ENCODE measurements around the gene CTAG2. TPM values are rescaled to one million over a fixed set of nuclear protein-coding genes. Genes with fewer than 3 reads are reported as not detected.

The CTAG2 gene
- total and polyA plus RNA-seq, 10 of the 15 experiments (the other 5 are each of a cell fraction or from before 2014, with no cell fraction given), result 0.73 TPM; not detected in 9

- no peak for TF ChIP-seq CEBPZ (IDR thresholded peaks at IDR 0.05; ENCODE audit: low read depth, low read length)
- TF ChIP-seq, protein P1, sequence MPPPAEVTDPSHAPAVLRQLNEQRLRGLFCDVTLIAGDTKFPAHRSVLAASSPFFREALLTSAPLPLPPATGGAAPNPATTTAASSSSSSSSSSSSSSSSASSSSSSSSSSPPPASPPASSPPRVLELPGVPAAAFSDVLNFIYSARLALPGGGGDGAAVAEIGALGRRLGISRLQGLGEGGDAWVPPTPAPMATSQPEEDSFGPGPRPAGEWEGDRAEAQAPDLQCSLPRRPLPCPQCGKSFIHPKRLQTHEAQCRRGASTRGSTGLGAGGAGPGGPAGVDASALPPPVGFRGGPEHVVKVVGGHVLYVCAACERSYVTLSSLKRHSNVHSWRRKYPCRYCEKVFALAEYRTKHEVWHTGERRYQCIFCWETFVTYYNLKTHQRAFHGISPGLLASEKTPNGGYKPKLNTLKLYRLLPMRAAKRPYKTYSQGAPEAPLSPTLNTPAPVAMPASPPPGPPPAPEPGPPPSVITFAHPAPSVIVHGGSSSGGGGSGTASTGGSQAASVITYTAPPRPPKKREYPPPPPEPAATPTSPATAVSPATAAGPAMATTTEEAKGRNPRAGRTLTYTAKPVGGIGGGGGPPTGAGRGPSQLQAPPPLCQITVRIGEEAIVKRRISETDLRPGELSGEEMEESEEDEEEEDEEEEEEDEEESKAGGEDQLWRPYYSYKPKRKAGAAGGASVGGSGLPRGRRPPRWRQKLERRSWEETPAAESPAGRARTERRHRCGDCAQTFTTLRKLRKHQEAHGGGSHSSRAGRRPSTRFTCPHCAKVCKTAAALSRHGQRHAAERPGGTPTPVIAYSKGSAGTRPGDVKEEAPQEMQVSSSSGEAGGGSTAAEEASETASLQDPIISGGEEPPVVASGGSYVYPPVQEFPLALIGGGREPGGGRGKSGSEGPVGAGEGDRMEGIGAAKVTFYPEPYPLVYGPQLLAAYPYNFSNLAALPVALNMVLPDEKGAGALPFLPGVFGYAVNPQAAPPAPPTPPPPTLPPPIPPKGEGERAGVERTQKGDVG (CRISPR knock-in tag; IDR thresholded peaks at IDR 0.05), result no peak
Measured at GRCh38 chrX:154661899-154662298, 8.5 kb upstream of the CTAG2 start (continued).

DNA sequence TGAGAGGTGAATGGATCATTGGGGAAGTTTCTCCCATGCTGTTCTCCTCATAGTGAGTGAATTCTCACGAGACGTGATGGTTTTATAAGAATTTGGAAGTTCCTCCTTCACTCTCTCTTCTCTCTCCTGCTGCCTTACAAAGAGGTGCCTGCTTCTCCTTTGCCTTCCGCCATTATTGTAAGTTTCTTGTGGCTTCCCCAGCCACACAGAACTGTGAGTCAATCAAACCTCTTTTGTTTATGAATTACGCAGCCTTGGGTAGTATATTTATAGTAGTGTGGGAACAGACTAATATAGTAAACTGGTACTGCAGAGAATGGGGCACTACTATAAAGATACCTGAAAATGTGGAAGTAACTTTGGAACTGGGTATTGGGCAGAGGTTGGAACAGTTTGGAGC, 7.8 kb upstream of the CTAG2 start:
- H3K4me2 ChIP-seq (ENCODE audit: control insufficient read depth, insufficient read depth), result no peak overlapping the region
- WGBS (ENCODE audit: insufficient coverage, insufficient replicate concordance, low lambda C conversion rate, missing lambda C conversion rate), result 48% methylated on average over 4 of the region's 4 CpGs
- CTCF ChIA-PET, result no interaction called here
- BruUV-seq (replicated peaks), result no TSS peak
- no peak for TF ChIP-seq ZZZ3 (IDR thresholded peaks at IDR 0.05; ENCODE audit: control insufficient read depth, insufficient read length, low read depth)
- TF ChIP-seq PKNOX1 (IDR thresholded peaks at IDR 0.05), result 0 out of 2 replicates have a peak, but pooled peaks have one; percentile 18
- intact Hi-C loops (cut with micrococcal nuclease; ENCODE audit: unreplicated experiment), result no loop called here
- H3K4me3 ChIP-seq, result no peak overlapping the region
- no peaks in the 10 kb centered on the region for H3K36me3 ChIP-seq (ENCODE audit: control insufficient read depth in 2 of 2, insufficient read depth in 2 of 2, low read length in 1 of 2)
- in situ Hi-C loops (cut with MboI), result no loop called here
- DNase-seq (ENCODE audit: low read depth, low spot score) (no peak), ATAC-seq (no peak; the same call in 2 of the 3 replicates), FAIRE-seq (peak; percentile 13)
- POLR2A ChIA-PET, result no interaction called here
- H3K4me1 ChIP-seq (ENCODE audit: control insufficient read depth, insufficient read depth, low read length), result no peaks in the 10 kb centered on the region
- RAD21 ChIA-PET (ENCODE audit: unreplicated experiment), result no interaction called here
- SMC1A ChIA-PET (ENCODE audit: uncharacterized antibody, unreplicated experiment), result no interaction called here
- no peak overlapping the region for H3K27ac ChIP-seq (ENCODE audit: control insufficient read depth, insufficient read depth)
- no peak overlapping the region for H3K9ac ChIP-seq (ENCODE audit: control insufficient read depth, insufficient read depth, low read length)
- H3K27me3 ChIP-seq (replicated peaks in 1 of 2; ENCODE audit: control insufficient read depth in 2 of 2, insufficient read depth in 2 of 2, low read length in 1 of 2), result no peaks in the 10 kb centered on the region
- no peak overlapping the region for H2AFZ ChIP-seq (ENCODE audit: control insufficient read depth, low read depth, low read length)
- H3K79me2 ChIP-seq (ENCODE audit: control insufficient read depth, insufficient read depth, low read length), result no peaks in the 10 kb centered on the region
- H3K9me3 ChIP-seq (replicated peaks; ENCODE audit: control insufficient read depth, insufficient read depth, low read length), result peaks cover 2% of the 10 kb centered on the region; the same call in 2 of the 3 replicates
- no peaks in the 10 kb centered on the region for H4K20me1 ChIP-seq (ENCODE audit: control insufficient read depth, insufficient read depth)
